Psoas muscle (tissue), 8 donors: ENCODE measurements around the gene HECW1. TPM values are rescaled to one million over a fixed set of nuclear protein-coding genes. Genes with fewer than 3 reads are reported as not detected.

Experiments
- ATAC-seq, 4 donors: fragments of 200-7000 bp; cut with Tn5 transposase; one replicate each; pipeline ENCODE4 v1.9.1; 2020; ENCODE audit warnings: moderate library complexity in 3 of 4, mild to moderate bottlenecking in 2 of 4
- DNase-seq, 2 donors: peaks; one replicate each; pipeline ENCODE4 v3.0.0-alpha.2; 2020
- H3K27ac ChIP-seq: fragments of 200-600 bp; one replicate; pipeline ENCODE4 v1.8.0; 2022
- H3K27me3 ChIP-seq, 3 donors: fragments of 200-600 bp in 1 of 3; one replicate each; pipeline versions ENCODE4 v1.6.1 to v1.8.0; 2013 to 2022; ENCODE audit warnings: low read length in 2 of 3, mild to moderate bottlenecking in 2 of 3, moderate library complexity in 1 of 3; ENCODE audit not compliant: insufficient read depth in 3 of 3
- H3K36me3 ChIP-seq, 2 donors: fragments of 200-600 bp in 1 of 2; one replicate each; pipeline versions ENCODE4 v1.6.1 to v1.8.0; 2013 to 2022; ENCODE audit warnings: low read depth in 1 of 2, mild to moderate bottlenecking in 1 of 2, moderate library complexity in 1 of 2; ENCODE audit not compliant: insufficient read depth in 1 of 2
- H3K4me1 ChIP-seq: fragments of 200-600 bp; one replicate; pipeline ENCODE4 v1.8.0; 2022
- H3K4me3 ChIP-seq: fragments of 200-600 bp; one replicate; pipeline ENCODE4 v1.8.0; 2022; ENCODE audit warnings: mild to moderate bottlenecking
- H3K9me3 ChIP-seq: fragments of 200-600 bp; one replicate; pipeline ENCODE4 v1.8.0; 2022
- CTCF ChIP-seq: fragments of 200-600 bp; IDR thresholded peaks from one replicate; pipeline ENCODE4 v1.8.0; 2022; ENCODE audit warnings: antibody characterized with exemption
- WGBS, 3 donors: extraction: QIAGEN DNeasy Blood & Tissue Kit; methylation state at CpG; one replicate each; pipeline versions ENCODE4 v1.1.6 to v1.1.7; 2013; 5-methylcytosine and 5-hydroxymethylcytosine counted together
- intact Hi-C, 2 donors: fragments of 100-400 bp; cut with DNase I; formaldehyde crosslinking; loops; one replicate each; pipeline versions ENCODE4 v1.11.0 to v1.14.2; 2022
- polyA plus RNA-seq, 3 donors: library from polyadenylated mRNA; stranded (reverse); fragments of 200-250 nt; gene quantifications; one replicate each; pipeline ENCODE4 v1.2.3, GENCODE V29; 2013
- total RNA-seq, 4 donors: library from RNA; stranded (reverse); fragmentation: NEBNext Ultra II Directional in 2 of 4; extraction: Animal tissue kit (Norgen Biotek cat#: 25700) in 2 of 4; gene quantifications; one replicate each; pipeline versions ENCODE4 v1.2.1 to v1.2.4, GENCODE V29; 2021 to 2023
- donor health status: healthy with polysubstance abuse.
- donor health status: DM: no; HTN: no; CAD: no; lungs with moderate emphysema.
- donor health status: Bipolar disorder and iron deficiency.
- donor health status: healthy.
- donor health status: DM: yes; HTN: yes; CAD: no.
- donor health status: DM: no; HTN: no; CAD: no.
- donor health status: DM: no; HTN: no; CAD: no.
- donor health status: DM: yes; HTN: yes; CAD: no.

HECW1 gene
- total and polyA plus RNA-seq, 7 donors, result 0.07 to 2.8 (median 1.0) TPM

DNA sequence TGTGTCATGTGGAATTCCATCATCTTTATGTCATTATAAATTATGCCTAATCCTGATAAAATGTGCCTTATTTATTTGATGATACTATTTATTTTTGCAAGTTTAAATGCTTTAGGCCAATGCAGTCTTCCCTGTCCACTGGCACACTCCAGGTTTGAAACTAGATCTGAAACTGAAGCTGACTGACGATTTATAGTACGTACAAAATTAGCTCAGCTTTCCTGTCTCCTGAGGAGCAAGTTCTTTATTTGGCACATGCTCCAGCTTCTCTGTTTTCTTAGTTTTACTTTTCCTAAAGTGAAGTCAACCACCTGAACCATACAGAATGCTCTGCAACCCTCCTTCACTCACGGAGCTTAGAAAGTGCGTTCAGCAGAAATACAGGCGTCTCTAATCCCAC is 164.1 kb downstream of the HECW1 start:
- 14 to 28% (median 17%) methylated on average over 5 of the region's 5 CpGs for WGBS, 3 donors
- Histone ChIP-seq H3K27ac (no peak overlapping the region), H3K27me3 (peaks cover 0 to 2% (median 0%) of the 10 kb centered on the region in 3 donors), H3K4me1 (peaks cover 7% of the 10 kb centered on the region), H3K4me3 (no peak overlapping the region), H3K36me3 (no peaks in the 10 kb centered on the region), H3K9me3 (peaks cover 4% of the 10 kb centered on the region)
- ATAC-seq (no peak), DNase-seq (no peak)
- no peak for TF ChIP-seq CTCF
- intact Hi-C loops, result no loop called here

GRCh38 chr7:43278088-43278644 is 165.7 kb downstream of the HECW1 start:
- Histone ChIP-seq H3K4me3 (no peak overlapping the region), H3K36me3 (no peaks in the 10 kb centered on the region), H3K4me1 (peaks cover 7% of the 10 kb centered on the region), H3K27me3 (peaks cover 0 to 10% (median 0%) of the 10 kb centered on the region in 3 donors), H3K27ac (no peak overlapping the region), H3K9me3 (no peaks in the 10 kb centered on the region)
- intact Hi-C loops, result no loop called here
- WGBS, 3 donors, result 83 to 92% (median 83%) methylated on average over 10 of the region's 10 CpGs
- ATAC-seq, result no peak
- DNase-seq, result no peak
- TF ChIP-seq CTCF, result no peak

DNA sequence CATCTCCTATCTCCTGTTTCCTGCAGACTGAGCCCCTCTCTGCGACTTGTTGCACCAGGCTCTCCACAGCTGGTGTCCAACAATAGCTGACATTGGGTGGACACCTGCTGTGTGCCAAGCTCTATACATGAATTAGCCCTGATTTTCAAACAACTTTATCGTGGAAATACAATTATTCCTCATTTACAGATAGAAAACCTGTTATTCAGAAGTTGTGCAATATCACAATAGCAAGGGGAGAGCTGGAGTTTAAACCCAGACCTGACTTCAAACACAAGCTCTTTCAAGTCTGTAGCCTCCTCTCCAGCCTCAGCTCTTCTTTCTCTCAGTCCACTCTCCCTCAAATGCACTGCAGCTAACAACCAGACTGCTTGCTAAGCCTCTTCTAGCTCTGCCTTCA is 168.8 kb downstream of the HECW1 start:
- intact Hi-C loops, result no loop called here
- ATAC-seq (no peak), DNase-seq (no peak)
- peaks cover 0 to 15% (median 2%) of the 10 kb centered on the region in 3 donors for H3K27me3 ChIP-seq
- H3K27ac ChIP-seq, result no peak overlapping the region
- WGBS, 3 donors, result 11 to 43% (median 21%) methylated on average over 2 of the region's 2 CpGs
- H3K36me3 ChIP-seq, result no peaks in the 10 kb centered on the region
- no peaks in the 10 kb centered on the region for H3K9me3 ChIP-seq
- H3K4me3 ChIP-seq, result no peak overlapping the region
- H3K4me1 ChIP-seq, result peaks cover 7% of the 10 kb centered on the region
- TF ChIP-seq CTCF, result no peak

GRCh38 chr7:43283706-43284105 is 171.3 kb downstream of the HECW1 start:
- Histone ChIP-seq H3K9me3 (no peaks in the 10 kb centered on the region), H3K4me3 (no peak overlapping the region), H3K27me3 (peaks cover 0 to 15% (median 2%) of the 10 kb centered on the region in 3 donors), H3K27ac (no peak overlapping the region), H3K36me3 (no peaks in the 10 kb centered on the region), H3K4me1 (no peaks in the 10 kb centered on the region)
- no peak for ATAC-seq
- no peak for TF ChIP-seq CTCF
- 82 to 86% (median 85%) methylated on average over 5 of the region's 5 CpGs for WGBS, 3 donors
- DNase-seq, result no peak
- intact Hi-C loops, result no loop called here

- no peaks in the 10 kb centered on the region for H3K4me1 ChIP-seq
- H3K4me3 ChIP-seq, result no peak overlapping the region
- peaks cover 8% of the 10 kb centered on the region for H3K9me3 ChIP-seq
- H3K27me3 ChIP-seq, result no peaks in the 10 kb centered on the region
- WGBS, 3 donors, result 73 to 76% (median 75%) methylated on average over 2 of the region's 2 CpGs
- H3K27ac ChIP-seq, result no peak overlapping the region
- intact Hi-C loops, result no loop called here
- H3K36me3 ChIP-seq, result no peaks in the 10 kb centered on the region
- no peak for ATAC-seq
- no peak for DNase-seq
- TF ChIP-seq CTCF, result no peak
Measured at GRCh38 chr7:43289826-43290225, 177.4 kb downstream of the HECW1 start.
